ENCODE measurements around the gene HOXB7.

Gene HOXB7

GRCh38 chr17:48565022-48565554 is 45.7 kb downstream of the HOXB7 start:
- no peak overlapping the region for H3K27ac ChIP-seq
- DNase-seq: no peak
- H3K9me3 ChIP-seq (ENCODE audit: severe bottlenecking): peaks cover 2% of the 10 kb centered on the region
- no peak for TF ChIP-seq CTCF (IDR thresholded peaks at IDR 0.05; ENCODE audit: low read depth, low read length)
- no peak overlapping the region for H3K4me3 ChIP-seq (ENCODE audit: low read depth, low read length)
- no peaks in the 10 kb centered on the region for H3K36me3 ChIP-seq
- peaks cover 97% of the 10 kb centered on the region for H3K27me3 ChIP-seq (ENCODE audit: insufficient read depth, low read depth, severe bottlenecking)

GRCh38 chr17:48564188-48565021 is 46.4 kb downstream of the HOXB7 start:
- no peak for DNase-seq
- no peak overlapping the region for H3K27ac ChIP-seq
- peaks cover 97% of the 10 kb centered on the region for H3K27me3 ChIP-seq (ENCODE audit: insufficient read depth, low read depth, severe bottlenecking)
- H3K9me3 ChIP-seq (ENCODE audit: severe bottlenecking): peaks cover 2% of the 10 kb centered on the region
- no peak for TF ChIP-seq CTCF (IDR thresholded peaks at IDR 0.05; ENCODE audit: low read depth, low read length)
- H3K4me3 ChIP-seq (ENCODE audit: low read depth, low read length): peak overlapping the region; percentile 25
- H3K36me3 ChIP-seq: no peaks in the 10 kb centered on the region

GRCh38 chr17:48563867-48564187 is 47.0 kb downstream of the HOXB7 start:
- no peak overlapping the region for H3K27ac ChIP-seq
- no peaks in the 10 kb centered on the region for H3K36me3 ChIP-seq
- no peak for DNase-seq
- H3K4me3 ChIP-seq (ENCODE audit: low read depth, low read length): no peak overlapping the region
- TF ChIP-seq CTCF (IDR thresholded peaks at IDR 0.05; ENCODE audit: low read depth, low read length): no peak
- H3K27me3 ChIP-seq (ENCODE audit: insufficient read depth, low read depth, severe bottlenecking): peaks cover 97% of the 10 kb centered on the region
- peaks cover 2% of the 10 kb centered on the region for H3K9me3 ChIP-seq (ENCODE audit: severe bottlenecking)

GRCh38 chr17:48563385-48563838 is 47.4 kb downstream of the HOXB7 start:
- Histone ChIP-seq H3K36me3 (no peaks in the 10 kb centered on the region), H3K27ac (no peak overlapping the region), H3K4me3 (ENCODE audit: low read depth, low read length) (no peak overlapping the region), H3K27me3 (ENCODE audit: insufficient read depth, low read depth, severe bottlenecking) (peaks cover 97% of the 10 kb centered on the region), H3K9me3 (ENCODE audit: severe bottlenecking) (peaks cover 2% of the 10 kb centered on the region)
- TF ChIP-seq CTCF (IDR thresholded peaks at IDR 0.05; ENCODE audit: low read depth, low read length): no peak
- no peak for DNase-seq

GRCh38 chr17:48562934-48563333 is 47.9 kb downstream of the HOXB7 start:
- no peak for TF ChIP-seq CTCF (IDR thresholded peaks at IDR 0.05; ENCODE audit: low read depth, low read length)
- H3K36me3 ChIP-seq: no peaks in the 10 kb centered on the region
- no peak overlapping the region for H3K4me3 ChIP-seq (ENCODE audit: low read depth, low read length)
- peaks cover 2% of the 10 kb centered on the region for H3K9me3 ChIP-seq (ENCODE audit: severe bottlenecking)
- H3K27ac ChIP-seq: no peak overlapping the region
- DNase-seq: no peak
- peaks cover 97% of the 10 kb centered on the region for H3K27me3 ChIP-seq (ENCODE audit: insufficient read depth, low read depth, severe bottlenecking)
